OCI-M2 (cell line): ENCODE results near the gene MMP15.
A peak's percentile ranks its signal among the peaks of the same experiment; 100 is the strongest.
"Not testable (repeated sequence)": the region's sequence is repeated elsewhere in the genome, so short reads cannot be mapped to it uniquely, and the experiment has no call there.

Source experiments
- DNase-seq: peaks from one replicate; lab custom pipeline; 2025; ENCODE audit not compliant: unreplicated experiment; lab: John Stamatoyannopoulos, UW

Gene MMP15

GRCh38 chr16:57996406-57997175, 29.0 kb upstream of the MMP15 start:
- no peak for DNase-seq

DNA sequence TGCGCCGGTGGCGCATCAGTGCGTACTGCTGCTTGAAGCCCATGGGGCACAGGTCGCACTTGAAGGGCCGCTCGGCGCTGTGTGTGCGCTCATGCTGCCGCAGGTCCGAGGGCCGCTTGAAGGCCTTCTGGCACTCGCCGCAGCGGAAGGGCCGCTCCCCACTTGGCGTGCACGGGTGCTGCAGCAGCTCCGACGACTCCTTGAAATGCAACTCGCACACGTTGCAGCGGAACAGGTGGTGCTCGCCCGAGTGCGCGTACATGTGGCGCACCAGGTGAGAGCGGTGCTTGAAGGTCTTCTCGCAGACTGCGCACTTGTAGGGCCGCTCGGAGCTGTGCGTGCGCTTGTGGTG, 28.4 kb upstream of the MMP15 start:
- no peak for DNase-seq

- no peak for DNase-seq
Observed at GRCh38 chr16:57997528-57998265, 27.9 kb upstream of the MMP15 start.

DNA sequence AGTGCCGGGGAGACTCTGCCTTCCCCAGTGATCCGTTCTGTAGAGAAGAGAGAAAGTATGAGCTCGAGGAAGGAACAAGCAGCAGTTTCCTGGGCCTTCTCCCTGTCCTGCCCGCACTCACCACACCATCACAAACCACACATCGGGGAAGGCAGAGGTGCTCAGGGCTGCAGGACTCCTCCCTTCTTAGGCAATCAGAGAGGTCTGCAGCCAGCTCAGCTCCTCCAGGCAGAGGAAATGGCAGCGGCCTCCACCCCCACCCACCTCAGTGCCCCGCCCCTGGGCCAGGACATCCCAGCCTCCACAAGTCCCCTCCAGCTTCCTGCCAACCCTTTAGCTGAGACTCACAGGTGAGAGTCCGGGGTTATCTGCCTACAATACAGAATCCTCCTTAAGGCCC, 27.1 kb upstream of the MMP15 start:
- no peak for DNase-seq

- no peak for DNase-seq
Observed at GRCh38 chr16:57998992-57999365, 26.6 kb upstream of the MMP15 start.

GRCh38 chr16:57999366-57999970, 26.1 kb upstream of the MMP15 start:
- DNase-seq, result no peak

GRCh38 chr16:57999971-58000705, 25.4 kb upstream of the MMP15 start, which contains the start of gene ZNF319:
TSS of gene ZNF319 (minus strand) at chr16:58000672. CDS start at chr16:57998265, 2,407 bp downstream.
- DNase-seq, result no peak

DNA sequence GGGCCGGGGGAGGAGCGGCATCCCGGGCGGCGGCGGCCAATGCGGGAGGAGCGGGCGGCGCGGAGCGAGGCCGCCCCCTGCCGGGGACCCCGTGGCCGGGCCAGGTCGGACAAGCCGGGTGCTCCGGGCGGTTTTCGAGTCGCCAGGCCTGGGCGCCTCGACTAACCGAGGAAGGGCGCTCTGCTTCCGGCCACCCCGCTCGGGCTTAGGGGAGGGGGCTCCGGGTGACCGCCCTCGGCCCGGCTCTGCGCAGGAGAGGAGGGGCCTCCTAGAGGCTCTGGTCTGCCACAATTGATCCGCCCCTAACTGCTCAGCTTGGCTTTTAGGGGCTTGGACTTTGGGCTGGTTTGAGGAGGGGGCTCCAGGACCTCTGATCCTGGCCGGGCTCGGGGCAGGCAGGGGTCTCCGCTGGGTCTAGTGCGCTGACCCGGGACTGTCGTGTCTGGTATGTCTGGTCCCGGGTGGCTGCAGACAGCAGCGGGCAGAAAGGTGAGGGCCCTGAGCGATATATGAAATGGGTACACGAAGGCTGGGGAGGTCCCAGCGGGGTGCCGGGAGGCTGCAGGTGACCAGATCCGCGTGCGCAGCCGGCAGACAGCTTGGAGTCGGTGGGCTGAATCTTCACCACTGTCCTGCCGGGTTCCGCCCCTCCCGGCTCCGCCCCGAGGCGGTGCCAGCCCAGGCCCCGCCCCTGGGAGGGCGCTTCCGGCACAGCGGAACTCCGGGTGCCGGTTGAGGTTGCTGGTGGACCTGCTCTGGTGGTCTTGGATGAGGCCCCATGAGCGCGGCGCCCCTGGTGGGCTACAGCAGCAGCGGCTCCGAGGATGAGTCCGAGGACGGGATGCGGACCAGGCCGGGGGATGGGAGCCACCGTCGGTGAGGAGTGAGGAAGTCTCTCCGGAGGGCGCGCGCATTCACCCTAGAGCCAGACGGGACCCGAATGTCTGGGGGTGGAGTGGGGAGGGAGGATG, 24.6 kb upstream of the MMP15 start, which contains the start of gene USB1:
Gene USB1 (plus strand): TSS at position 702 of the 971 bp plus-strand sequence. CDS start 77 bp downstream, at position 779.
- DNase-seq, result peak; percentile 32

DNA sequence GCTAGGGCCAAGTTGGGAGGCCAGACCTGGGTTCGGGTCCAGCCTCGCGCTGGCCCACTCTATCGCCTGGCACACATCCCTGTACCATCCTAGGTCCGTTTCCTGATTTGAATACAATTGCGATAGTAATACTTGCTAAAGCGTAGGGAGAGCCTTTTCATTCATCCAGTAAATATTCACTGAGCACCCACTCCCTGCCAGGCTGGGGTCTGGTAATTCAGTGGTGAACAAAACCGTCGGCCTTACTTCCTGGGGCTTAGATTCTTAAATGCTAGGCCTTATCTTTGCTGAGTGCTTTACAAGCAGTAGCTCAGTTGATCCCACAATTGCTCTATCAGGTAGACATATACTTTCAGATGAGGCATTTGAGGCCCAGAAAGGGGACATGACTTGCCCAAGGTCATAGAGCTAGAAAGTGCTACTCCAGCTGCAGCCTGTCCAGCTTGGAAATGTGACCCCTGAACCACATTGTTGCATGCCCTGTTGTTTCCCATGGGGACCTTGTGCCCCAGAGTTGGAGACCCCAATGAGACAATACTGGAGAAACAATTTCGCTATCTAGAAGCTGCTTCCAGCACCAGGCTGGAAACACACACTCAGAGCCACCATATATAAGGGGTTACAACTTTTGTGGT, 23.7 kb upstream of the MMP15 start:
- no peak for DNase-seq

DNA sequence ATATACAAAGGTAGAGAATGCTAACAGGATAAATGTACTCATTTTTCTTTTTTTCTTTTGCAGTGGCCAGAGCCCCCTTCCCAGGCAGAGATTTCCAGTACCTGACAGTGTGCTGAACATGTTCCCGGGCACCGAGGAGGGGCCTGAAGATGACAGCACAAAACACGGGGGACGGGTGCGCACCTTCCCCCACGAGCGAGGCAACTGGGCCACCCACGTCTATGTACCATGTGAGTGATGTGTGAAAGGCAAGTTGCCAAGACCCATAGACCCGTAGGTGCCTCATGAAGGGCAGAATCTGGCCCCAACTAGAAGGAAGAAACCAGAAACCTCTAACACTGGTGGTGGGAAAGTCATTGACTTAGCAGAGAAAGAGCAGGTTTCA, 23.1 kb upstream of the MMP15 start:
- DNase-seq, result no peak

GRCh38 chr16:58002936-58003335, 22.6 kb upstream of the MMP15 start:
- DNase-seq, result no peak

GRCh38 chr16:58004736-58005135, 20.8 kb upstream of the MMP15 start:
- DNase-seq, result not testable (repeated sequence)

DNA sequence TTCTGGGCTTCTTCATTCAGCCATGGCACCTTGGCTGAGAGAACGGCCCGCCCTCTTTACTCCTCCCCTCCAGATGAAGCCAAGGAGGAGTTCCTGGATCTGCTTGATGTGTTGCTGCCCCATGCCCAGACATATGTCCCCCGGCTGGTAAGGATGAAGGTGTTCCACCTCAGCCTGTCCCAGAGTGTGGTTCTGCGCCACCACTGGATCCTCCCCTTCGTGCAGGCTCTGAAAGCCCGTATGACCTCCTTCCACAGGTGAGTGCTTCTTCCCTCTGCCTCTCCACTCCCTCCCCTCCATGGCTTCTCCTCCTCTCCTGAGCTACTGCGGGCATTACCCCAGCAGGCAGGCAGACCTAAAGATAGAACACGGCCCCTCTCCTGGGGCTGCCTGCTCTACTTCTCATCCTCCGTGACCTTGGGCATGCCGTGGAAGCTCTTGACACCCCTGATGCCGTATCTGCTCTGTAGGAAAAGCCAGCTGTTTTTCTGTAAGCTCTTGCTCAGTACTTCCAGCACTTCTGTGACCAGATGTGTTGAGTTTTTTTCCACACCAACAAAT, 15.6 kb upstream of the MMP15 start:
- no peak for DNase-seq

- no peak for DNase-seq
Observed at GRCh38 chr16:58010886-58011285, 14.7 kb upstream of the MMP15 start.

GRCh38 chr16:58011652-58012051, 13.9 kb upstream of the MMP15 start:
- DNase-seq, result no peak

- no peak for DNase-seq
Observed at GRCh38 chr16:58012481-58012880, 13.1 kb upstream of the MMP15 start.

- DNase-seq, result no peak
Observed at GRCh38 chr16:58013201-58013956, 12.2 kb upstream of the MMP15 start.

GRCh38 chr16:58016840-58017446, 8.6 kb upstream of the MMP15 start:
- DNase-seq, result no peak
